SU-DHL-6 (cell line): ENCODE measurements around the gene TRIP10.
"Not testable (repeated sequence)": the region's sequence is repeated elsewhere in the genome, so short reads cannot be mapped to it uniquely, and the experiment has no call there.

ENCODE experiments used
- H2AFZ ChIP-seq: fragments of 200-600 bp; sonication (generic); 2 replicates; pipeline ENCODE4 v1.6.1; 2014; ENCODE audit warnings: low read depth, mild to moderate bottlenecking, moderate library complexity, mixed read lengths, antibody characterized with exemption, low read length; ENCODE audit not compliant: severe bottlenecking
- H3F3A ChIP-seq: fragments of 200-600 bp; shearing (Covaris generic); 2 replicates; pipeline ENCODE4 v1.6.0; 2016; ENCODE audit warnings: antibody characterized with exemption, mild to moderate bottlenecking; ENCODE audit not compliant: insufficient read depth
- H3K27ac ChIP-seq: fragments of 200-600 bp; sonication (generic); 2 replicates; pipeline ENCODE4 v1.5.1; 2016; ENCODE audit warnings: low read depth, mild to moderate bottlenecking, low read length, moderate library complexity, mixed read lengths
- H3K27me3 ChIP-seq: fragments of 200-600 bp; sonication (generic), shearing (Covaris generic); 2 replicates; pipeline ENCODE4 v1.6.0; 2014; ENCODE audit warnings: mild to moderate bottlenecking, low read length
- H3K36me3 ChIP-seq: fragments of 200-600 bp; sonication (generic); 2 replicates; pipeline ENCODE4 v1.6.1; 2014; ENCODE audit warnings: mild to moderate bottlenecking, low read length, mixed read lengths
- H3K4me2 ChIP-seq: fragments of 300-600, 200-600 bp; shearing (Covaris generic), sonication (generic); 2 replicates; pipeline ENCODE4 v1.6.0; 2014; ENCODE audit warnings: low read length, low read depth, mild to moderate bottlenecking; ENCODE audit not compliant: poor library complexity, severe bottlenecking
- H3K4me3 ChIP-seq: fragments of 200-600 bp; sonication (generic); 2 replicates; pipeline ENCODE4 v1.5.1; 2014; ENCODE audit warnings: antibody characterized with exemption, low read length, mild to moderate bottlenecking, mixed read lengths; ENCODE audit not compliant: insufficient read depth, poor library complexity, severe bottlenecking
- H3K79me2 ChIP-seq: fragments of 200-600 bp; sonication (generic); 2 replicates; pipeline ENCODE4 v1.6.1; 2014; ENCODE audit warnings: mild to moderate bottlenecking, low read length, moderate library complexity; ENCODE audit not compliant: insufficient read depth
- H3K9ac ChIP-seq: fragments of 200-600 bp; sonication (generic); 2 replicates; pipeline ENCODE4 v1.7.0; 2014; ENCODE audit warnings: mild to moderate bottlenecking, low read length
- H3K9me2 ChIP-seq: fragments of 200-600 bp; sonication (generic); replicated peaks from 2 replicates; pipeline ENCODE4 v1.6.1; 2014; ENCODE audit warnings: low read length; ENCODE audit not compliant: insufficient read depth
- H3K9me3 ChIP-seq: fragments of 200-600 bp; sonication (generic); 2 replicates; pipeline ENCODE4 v1.6.1; 2014; ENCODE audit warnings: low read length, mixed read lengths; ENCODE audit not compliant: insufficient read depth
- H4K20me1 ChIP-seq: fragments of 200-600 bp; sonication (generic); 2 replicates; pipeline ENCODE4 v1.6.1; 2014; ENCODE audit warnings: low read depth, mild to moderate bottlenecking, antibody characterized with exemption, low read length, moderate library complexity, mixed read lengths
- EZH2phosphoT487 ChIP-seq: fragments of 200-600 bp; sonication (generic), shearing (Covaris generic); conservative IDR thresholded peaks from 2 replicates; pipeline ENCODE4 v1.6.1; 2018; ENCODE audit warnings: mild to moderate bottlenecking, antibody characterized with exemption, low read length, moderate library complexity, mixed read lengths
- TF ChIP-seq, protein P1 (sequence below): fragments of 200-600 bp; sonication (generic); IDR thresholded peaks from one replicate; pipeline ENCODE4 v1.5.1; 2017; ENCODE audit warnings: antibody characterized with exemption, mild to moderate bottlenecking, low read length, moderate library complexity; ENCODE audit not compliant: insufficient read depth, poor library complexity, severe bottlenecking

The TRIP10 gene

DNA sequence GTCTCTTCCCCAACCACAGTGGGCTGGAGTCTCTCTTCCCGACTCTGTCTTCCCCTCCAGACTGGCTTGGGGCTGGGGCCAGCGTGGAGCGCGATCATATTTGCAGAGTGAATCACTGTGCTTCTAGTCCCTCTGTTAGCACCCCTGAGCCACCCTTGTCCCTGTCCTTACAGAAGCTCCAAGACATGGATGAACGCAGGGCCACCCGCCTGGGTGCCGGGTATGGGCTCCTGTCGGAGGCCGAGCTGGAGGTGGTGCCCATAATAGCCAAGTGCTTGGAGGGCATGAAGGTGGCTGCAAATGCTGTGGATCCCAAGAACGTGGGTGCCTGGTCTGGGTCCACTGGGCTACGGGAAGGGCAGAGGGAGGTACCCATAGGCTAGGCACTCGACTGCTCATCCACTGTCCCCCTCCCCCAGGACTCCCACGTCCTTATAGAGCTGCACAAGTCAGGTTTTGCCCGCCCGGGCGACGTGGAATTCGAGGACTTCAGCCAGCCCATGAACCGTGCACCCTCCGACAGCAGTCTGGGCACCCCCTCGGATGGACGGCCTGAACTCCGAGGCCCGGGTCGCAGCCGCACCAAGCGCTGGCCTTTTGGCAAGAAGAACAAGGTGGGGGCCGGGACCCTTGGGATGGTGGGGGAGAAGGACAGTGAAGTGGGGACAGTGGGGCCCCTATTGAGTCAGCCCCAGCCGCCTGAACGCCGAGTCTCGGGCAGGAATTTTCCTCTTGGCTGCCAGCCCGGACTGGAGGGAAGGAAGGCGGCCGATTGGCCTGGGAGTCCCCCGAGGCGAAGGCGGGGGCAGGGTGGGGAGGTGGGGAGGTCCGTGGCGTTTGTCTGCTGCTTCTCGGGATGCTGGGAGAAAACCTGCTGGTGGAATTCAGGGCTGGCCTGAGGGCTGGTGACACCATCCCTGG lies 5.2 kb downstream of the TRIP10 start:
- Histone ChIP-seq H3K9me2 (no peaks in the 10 kb centered on the region), H3F3A (peaks cover 9% of the 10 kb centered on the region; the same call in 1 of the 2 replicates), H3K4me3 (no peak overlapping the region), H3K27ac (no peak overlapping the region), H2AFZ (no peak overlapping the region), H3K36me3 (no peaks in the 10 kb centered on the region; the same call in 1 of the 2 replicates), H3K9ac (no peak overlapping the region), H3K4me2 (no peak overlapping the region), H3K27me3 (no peaks in the 10 kb centered on the region), H3K9me3 (no peaks in the 10 kb centered on the region), H4K20me1 (no peaks in the 10 kb centered on the region), H3K79me2 (no peaks in the 10 kb centered on the region)
- TF ChIP-seq, protein P1, sequence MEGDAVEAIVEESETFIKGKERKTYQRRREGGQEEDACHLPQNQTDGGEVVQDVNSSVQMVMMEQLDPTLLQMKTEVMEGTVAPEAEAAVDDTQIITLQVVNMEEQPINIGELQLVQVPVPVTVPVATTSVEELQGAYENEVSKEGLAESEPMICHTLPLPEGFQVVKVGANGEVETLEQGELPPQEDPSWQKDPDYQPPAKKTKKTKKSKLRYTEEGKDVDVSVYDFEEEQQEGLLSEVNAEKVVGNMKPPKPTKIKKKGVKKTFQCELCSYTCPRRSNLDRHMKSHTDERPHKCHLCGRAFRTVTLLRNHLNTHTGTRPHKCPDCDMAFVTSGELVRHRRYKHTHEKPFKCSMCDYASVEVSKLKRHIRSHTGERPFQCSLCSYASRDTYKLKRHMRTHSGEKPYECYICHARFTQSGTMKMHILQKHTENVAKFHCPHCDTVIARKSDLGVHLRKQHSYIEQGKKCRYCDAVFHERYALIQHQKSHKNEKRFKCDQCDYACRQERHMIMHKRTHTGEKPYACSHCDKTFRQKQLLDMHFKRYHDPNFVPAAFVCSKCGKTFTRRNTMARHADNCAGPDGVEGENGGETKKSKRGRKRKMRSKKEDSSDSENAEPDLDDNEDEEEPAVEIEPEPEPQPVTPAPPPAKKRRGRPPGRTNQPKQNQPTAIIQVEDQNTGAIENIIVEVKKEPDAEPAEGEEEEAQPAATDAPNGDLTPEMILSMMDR: no peak

DNA sequence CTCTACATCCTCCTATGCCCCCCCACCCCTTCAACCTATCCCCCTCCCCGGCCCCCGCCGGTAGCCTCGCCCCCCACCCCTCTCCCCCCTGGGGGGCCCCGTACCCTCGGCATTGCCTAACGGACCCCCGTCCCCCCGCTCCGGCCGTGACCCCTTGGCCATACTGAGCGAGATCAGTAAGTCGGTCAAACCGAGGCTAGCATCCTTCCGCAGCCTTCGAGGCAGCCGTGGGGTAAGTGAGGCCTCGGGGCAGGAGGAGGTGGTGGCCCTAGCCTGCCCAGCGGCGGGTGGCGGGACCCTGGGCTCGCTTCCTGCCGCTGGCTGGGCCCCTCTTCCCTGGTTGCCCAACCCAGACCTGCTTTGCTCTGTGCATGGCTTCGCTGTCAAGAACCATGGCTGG lies 6.5 kb downstream of the TRIP10 start:
- no peaks in the 10 kb centered on the region; the same call in 1 of the 2 replicates for H3K36me3 ChIP-seq

DNA sequence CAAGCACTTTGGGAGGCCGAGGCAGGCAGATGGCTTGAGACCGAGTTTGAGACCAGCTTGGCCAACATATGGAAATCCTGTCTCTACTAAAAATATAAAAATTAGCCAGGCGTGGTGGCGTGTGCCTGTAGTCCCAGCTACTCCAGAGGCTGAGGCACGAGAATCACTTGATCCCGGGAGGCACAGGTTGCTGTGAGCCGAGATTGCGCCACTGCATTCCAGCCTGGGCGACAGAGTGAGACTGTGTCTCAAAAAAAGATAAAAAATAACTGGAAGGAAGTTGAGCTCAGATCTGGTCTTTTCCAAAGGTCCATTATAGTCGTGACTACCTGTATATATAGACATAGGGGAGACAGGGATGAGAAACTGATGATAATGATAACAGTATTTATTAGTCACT lies 9.1 kb downstream of the TRIP10 start:
- H3K36me3 ChIP-seq, H3K4me3 ChIP-seq, H3K9ac ChIP-seq, H3K9me2 ChIP-seq, H3K4me2 ChIP-seq, H2AFZ ChIP-seq, H3K9me3 ChIP-seq, H3K79me2 ChIP-seq, H3F3A ChIP-seq, H4K20me1 ChIP-seq, H3K27ac ChIP-seq, H3K27me3 ChIP-seq: not testable (repeated sequence)

More for the DNA sequence above, 6.5 kb downstream of the TRIP10 start:
- no peaks in the 10 kb centered on the region for H4K20me1 ChIP-seq
- no peaks in the 10 kb centered on the region for H3K9me3 ChIP-seq
- H3K9me2 ChIP-seq: no peaks in the 10 kb centered on the region
- no peaks in the 10 kb centered on the region for H3K79me2 ChIP-seq
- no peak overlapping the region for H2AFZ ChIP-seq
- no peaks in the 10 kb centered on the region for H3K27me3 ChIP-seq
- no peak for TF ChIP-seq EZH2phosphoT487
- TF ChIP-seq, protein P1: no peak
- H3K9ac ChIP-seq: no peak overlapping the region
- H3K4me3 ChIP-seq: no peak overlapping the region
- peaks cover 6% of the 10 kb centered on the region; the same call in 1 of the 2 replicates for H3F3A ChIP-seq
- H3K4me2 ChIP-seq: no peak overlapping the region
- no peak overlapping the region for H3K27ac ChIP-seq

DNA sequence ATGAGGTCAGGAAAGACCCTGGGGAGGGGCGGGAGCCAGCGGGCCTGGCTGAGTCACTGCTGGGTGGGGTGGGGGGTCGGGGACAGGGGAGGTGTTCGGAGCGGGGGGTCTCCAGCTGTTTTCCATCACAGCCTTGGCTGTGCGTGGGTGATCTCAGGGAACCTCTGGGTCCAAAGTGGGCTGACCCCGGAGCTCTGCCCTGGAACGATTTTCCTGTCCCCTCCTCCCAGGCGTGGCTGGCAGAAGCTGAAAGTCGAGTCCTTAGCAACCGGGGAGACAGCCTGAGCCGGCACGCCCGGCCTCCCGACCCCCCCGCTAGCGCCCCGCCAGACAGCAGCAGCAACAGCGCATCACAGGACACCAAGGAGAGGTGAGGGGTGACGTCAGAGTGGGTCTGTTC lies 10.6 kb downstream of the TRIP10 start:
- H2AFZ ChIP-seq: no peak overlapping the region
- H4K20me1 ChIP-seq: no peaks in the 10 kb centered on the region
- no peaks in the 10 kb centered on the region; the same call in 1 of the 2 replicates for H3K36me3 ChIP-seq
- H3K4me3 ChIP-seq: no peak overlapping the region
- H3K27ac ChIP-seq: no peak overlapping the region
- H3K4me2 ChIP-seq: no peak overlapping the region
- no peak overlapping the region for H3K9ac ChIP-seq
- TF ChIP-seq EZH2phosphoT487: no peak
- TF ChIP-seq, protein P1: no peak
- H3K27me3 ChIP-seq: no peaks in the 10 kb centered on the region
- no peaks in the 10 kb centered on the region for H3F3A ChIP-seq
- no peaks in the 10 kb centered on the region for H3K79me2 ChIP-seq
- no peaks in the 10 kb centered on the region for H3K9me2 ChIP-seq
- H3K9me3 ChIP-seq: no peaks in the 10 kb centered on the region
